CD4-positive, alpha-beta T cell treated with Interleukin-17A for 1 hour (primary cell): ENCODE measurements around the gene TOR4A.
"Not testable (repeated sequence)": the region's sequence is repeated elsewhere in the genome, so short reads cannot be mapped to it uniquely, and the experiment has no call there.

Experiments
- DNase-seq: peaks from one replicate; pipeline ENCODE4 v3.0.0-alpha.2; 2020

Gene TOR4A

DNA sequence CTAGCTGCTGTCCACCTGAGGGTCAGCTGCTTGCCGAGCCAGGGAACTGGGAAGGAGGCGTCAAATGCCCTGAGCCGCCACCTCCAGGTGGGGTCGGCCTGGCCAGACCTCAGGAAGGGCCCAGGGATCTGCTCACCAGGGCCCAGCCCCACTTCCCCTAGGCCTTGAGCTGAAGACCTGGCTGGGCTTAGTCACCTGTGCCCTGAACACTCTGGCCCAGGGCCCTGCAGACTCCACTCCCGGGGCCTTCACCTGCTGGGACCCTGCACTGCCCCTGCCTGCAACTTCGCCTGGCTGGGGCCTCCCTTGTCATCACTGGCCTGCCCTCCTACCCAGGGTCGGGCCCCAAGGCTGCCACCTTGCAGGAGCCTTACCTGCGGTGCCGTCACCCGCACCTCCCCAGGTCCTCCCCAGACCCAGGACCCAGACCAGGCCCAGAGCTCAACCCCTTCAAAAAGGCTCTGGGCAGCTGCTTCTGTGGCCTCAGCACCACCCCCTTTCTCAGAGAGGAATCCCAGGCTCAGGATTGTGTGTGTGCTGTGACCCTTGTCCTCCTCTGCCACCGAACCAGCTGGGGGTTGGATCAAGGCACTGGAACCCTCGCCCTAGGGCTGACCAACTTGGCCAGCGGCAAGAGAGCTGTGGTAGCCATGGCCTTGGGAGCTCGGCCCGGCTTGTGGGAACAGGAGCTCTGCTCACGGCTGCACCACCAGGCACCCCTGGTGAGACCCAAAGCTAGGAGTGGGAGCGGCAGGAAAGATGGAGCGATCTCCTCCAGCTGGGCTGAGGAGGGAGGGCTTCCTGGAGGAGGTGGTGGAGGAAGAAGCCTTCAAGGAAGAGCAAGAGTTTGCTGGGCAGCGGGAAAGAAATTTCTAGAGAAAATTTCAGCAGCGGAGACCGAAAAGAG lies 23.6 kb upstream of the TOR4A start:
- DNase-seq, result no peak

- DNase-seq, result peak; percentile 94
Observed at GRCh38 chr9:137254624-137255447, 22.7 kb upstream of the TOR4A start, which contains the start of gene NELFB. NELFB (plus strand) TSS chr9:137255327.

DNA sequence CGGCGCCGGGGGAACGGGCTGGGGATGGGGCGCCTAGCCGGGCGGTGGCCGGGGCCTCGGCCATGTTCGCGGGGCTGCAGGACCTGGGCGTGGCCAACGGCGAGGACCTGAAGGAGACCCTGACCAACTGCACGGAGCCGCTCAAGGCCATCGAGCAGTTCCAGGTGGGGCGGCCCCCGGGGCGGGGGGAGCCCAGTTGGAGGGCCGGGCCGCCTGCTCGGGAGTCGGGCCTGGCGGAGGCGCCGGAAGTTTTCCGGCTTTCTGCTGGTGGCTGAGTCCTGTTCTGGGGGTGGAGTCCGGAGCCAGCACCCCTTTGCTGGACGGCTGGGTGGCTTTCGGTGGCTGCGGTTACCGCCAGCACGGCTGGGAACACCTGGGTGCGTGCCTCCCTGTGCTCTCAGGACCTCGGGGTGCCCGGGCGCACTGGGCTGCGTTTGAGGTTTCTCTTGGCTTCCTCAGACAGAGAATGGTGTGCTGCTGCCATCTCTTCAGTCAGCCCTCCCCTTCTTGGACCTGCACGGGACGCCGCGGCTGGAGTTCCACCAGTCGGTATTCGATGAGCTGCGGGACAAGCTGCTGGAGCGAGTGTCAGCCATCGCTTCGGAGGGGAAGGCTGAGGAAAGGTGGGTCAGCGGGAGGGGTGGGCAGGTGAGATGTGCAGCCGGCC lies 21.9 kb upstream of the TOR4A start:
- no peak for DNase-seq

- DNase-seq, result no peak
Observed at GRCh38 chr9:137256362-137256761, 21.2 kb upstream of the TOR4A start.

DNA sequence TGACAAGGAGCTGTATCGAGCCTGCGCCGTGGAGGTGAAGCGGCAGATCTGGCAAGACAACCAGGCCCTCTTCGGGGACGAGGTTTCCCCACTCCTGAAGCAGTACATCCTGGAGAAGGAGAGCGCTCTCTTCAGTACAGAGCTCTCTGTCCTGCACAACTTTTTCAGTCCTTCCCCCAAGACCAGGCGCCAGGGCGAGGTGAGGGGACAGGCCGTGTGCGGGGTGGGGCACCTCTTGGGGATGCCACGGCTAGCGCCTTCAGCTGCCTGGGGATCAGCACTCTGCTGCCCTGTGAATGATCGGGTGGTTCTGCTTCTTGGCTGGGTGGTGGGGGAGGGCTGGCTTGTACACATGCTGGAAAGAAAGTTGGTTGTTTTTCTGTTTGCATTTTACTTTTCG lies 20.7 kb upstream of the TOR4A start:
- DNase-seq, result no peak

DNA sequence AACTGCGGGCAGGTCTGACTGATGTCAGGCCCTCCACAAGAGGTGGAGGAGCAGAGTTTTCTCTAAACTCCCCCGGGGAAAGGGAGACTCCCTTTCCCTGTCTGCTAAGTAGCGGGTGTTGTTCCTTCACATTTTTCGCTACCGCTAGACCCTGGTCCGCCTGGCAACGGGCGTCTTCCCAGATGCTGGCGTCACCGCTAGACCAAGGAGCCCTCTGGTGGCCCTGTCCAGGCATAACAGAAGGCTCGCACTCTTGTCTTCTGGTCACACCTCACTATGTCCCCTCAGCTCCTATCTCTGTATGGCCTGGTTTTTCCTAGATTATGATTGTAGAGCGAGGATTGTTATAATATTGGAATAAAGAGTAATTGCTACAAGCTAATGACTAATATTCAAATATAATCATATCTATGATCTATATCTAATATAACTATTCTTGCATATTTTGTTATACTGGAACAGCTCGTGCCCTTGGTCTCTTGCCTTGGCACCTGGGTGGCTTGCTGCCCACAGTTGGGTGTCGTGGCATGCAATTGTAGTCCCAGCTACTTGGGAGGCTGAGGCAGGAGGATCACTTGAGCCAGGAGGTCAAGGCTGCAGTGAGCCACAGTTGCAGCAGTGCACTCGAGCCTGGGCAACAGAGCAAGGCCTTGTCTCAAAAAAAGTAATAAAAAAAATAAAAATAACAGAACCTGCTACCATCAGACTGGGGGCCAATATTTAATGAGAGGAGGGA lies 15.2 kb upstream of the TOR4A start:
- DNase-seq, result not testable (repeated sequence)

DNA sequence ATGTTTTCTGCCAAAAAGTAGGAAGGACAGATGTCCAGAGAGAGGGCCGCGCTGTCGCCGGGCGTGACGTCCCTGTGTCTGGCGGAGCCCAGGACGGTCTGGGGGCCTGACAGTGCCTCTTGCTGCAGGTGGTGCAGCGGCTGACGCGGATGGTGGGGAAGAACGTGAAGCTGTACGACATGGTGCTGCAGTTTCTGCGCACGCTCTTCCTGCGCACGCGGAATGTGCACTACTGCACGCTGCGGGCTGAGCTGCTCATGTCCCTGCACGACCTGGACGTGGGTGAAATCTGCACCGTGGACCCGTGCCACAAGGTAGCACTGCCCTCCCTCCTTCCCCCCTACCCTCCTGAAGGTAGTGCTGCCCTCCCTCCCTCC lies 14.6 kb upstream of the TOR4A start:
- no peak for DNase-seq

DNA sequence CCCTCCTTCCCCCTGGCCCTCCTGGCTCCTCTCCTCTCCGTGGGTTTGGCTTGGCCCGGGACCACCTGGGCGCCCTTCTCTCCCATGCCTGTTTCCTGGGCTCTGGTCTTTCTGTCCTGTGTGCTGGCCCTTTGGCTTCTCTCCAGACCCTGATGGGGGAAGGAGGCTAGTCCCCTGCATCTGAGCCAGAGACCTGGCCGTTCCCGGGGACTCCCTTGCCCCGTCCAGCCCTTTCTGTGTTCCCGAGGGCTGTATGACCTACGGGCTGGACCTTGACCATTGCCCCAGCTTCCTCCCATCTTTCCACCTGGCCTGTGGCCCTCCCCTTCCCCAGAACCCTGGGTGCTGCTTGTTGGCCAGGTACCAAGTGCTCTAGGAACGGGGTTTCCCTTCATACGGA lies 14.0 kb upstream of the TOR4A start:
- DNase-seq, result no peak

- no peak for DNase-seq
Observed at GRCh38 chr9:137264067-137264466, 13.5 kb upstream of the TOR4A start.

- DNase-seq, result no peak
Observed at GRCh38 chr9:137265496-137266161, 11.9 kb upstream of the TOR4A start.

DNA sequence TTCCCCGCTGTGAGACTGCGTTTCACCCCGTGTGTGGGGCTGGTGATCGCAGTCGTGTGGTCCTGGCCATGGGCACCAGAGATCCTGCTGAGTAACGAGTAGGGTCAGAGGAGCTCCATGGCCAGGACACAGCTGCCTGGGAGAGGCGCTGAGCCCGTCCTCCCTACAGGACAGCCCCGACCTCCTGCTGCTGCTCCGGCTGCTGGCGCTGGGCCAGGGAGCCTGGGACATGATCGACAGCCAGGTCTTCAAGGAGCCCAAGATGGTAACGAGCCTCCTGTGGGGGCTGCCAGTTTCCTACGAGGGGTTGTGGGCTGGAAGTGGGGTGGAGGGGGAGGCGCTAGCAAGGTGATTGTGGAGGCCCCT lies 11.4 kb upstream of the TOR4A start:
- no peak for DNase-seq

- no peak for DNase-seq
Observed at GRCh38 chr9:137266585-137267453, 10.7 kb upstream of the TOR4A start.

DNA sequence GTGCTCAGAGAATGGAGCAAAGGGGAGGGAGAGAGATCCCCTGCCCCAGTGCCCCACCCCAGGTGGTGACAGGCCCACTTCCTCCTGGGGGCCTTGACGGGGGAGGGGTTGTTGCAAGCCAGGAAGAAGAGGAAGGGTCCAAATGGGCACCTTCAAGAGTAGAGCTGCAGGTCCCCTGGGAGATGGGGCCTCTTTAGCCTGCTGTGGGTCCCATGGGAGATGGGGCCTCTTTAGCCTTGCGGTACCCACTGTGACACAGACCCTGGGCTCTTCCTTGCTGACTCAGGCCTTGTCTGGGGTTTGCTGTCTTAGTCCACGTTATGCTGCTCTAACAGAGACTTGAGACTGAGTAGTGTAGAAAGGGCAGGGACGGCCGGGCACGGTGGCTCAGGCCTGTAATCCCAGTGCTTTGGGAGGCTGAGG lies 9.6 kb upstream of the TOR4A start:
- no peak for DNase-seq

DNA sequence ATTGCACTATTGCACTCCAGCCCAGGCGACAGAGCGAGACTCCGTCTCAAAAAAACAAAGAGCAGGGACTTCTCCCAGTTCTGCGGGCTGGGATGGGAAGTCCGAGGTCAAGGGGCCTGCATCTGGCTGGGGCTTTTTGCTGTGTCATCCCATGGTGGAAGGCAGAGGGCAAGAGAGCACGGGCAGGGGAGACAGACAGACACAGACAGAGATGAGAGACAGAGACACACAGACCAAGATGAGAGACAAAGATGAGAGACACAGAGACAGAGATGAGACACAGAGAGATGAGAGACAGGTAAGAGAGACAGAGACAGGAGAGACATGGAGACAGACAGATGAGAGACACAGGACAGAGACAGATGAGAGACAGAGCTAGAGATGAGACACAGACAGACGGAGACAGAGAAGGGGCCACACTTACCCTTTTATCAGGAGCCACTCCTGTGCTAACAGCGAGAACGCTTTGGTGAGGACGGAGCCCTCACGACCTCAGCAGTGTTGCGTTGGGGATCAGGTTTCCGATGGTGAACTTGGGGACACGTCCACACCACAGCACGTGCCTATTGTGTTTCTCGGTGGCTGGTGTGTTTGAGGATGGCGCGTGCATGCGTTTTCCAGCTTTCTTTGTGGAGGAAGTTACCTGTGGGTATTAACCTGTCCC lies 8.9 kb upstream of the TOR4A start:
- no peak for DNase-seq

- no peak for DNase-seq
Observed at GRCh38 chr9:137269231-137269772, 8.2 kb upstream of the TOR4A start.

- DNase-seq, result peak; percentile 33
Observed at GRCh38 chr9:137270929-137271695, 6.4 kb upstream of the TOR4A start.

DNA sequence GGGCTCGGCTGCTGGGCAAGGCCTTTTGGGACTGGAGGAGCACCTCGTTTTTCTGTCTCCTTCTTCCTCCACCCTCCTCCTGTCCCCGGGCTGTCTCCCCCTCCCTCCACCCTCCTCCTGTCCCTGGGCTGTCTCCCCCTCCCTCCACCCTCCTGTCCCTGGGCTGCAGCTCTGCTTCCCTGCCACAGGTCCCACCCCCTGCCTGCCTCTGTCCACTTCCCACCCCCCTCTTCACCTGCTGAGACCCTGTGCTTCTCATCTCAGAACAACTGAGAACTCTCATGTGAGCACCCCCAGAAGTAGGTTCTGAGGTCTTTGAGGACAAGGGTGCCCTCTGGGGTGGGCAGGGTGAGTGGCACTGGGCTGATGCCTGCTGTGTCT lies 5.8 kb upstream of the TOR4A start:
- no peak for DNase-seq

DNA sequence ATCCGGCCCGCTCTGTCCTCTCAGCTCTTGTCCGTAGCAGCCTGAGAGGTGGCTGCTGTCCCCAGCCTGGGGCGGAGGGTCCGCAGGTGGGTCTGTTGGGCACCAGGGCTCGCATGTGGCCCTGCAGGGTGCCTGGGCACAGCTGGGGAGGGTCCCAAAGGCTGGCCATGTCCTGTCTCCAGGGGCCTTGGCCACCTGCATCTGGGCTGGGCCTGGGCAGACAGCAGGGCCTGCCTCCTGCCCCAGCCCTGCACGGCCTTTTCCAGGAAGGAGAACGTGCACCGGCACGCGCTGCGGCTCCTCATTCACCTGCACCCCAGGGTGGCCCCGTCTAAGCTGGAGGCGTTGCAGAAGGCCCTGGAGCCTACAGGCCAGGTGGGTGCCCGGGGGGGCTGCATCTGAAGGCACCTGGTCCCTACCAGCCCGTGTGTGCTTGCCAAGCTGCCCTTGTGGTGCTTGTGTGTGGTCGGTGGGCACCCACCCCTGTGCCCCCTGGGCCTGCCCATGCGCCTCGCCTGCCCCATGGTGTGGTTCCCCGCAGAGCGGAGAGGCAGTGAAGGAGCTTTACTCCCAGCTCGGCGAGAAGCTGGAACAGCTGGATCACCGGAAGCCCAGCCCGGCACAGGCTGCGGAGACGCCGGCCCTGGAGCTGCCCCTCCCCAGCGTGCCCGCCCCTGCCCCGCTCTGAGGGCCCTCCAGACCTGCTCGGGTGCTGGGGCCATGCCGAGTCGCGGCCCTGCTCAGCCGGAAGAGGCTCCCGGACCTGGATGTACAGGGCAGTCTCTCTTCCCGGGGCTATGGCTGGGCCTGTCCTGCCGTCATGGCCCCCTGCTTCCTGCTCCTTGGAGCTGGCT lies 5.1 kb upstream of the TOR4A start:
- DNase-seq, result no peak

- no peak for DNase-seq
Observed at GRCh38 chr9:137273095-137273490, 4.4 kb upstream of the TOR4A start.
